Jurkat, Clone E6-1 (cell line): ENCODE results near the gene ATL3. TPM values are rescaled to one million over a fixed set of nuclear protein-coding genes. Genes with fewer than 3 reads are reported as not detected.
"Not testable (repeated sequence)": the region's sequence is repeated elsewhere in the genome, so short reads cannot be mapped to it uniquely, and the experiment has no call there.

Experiments used
- DNase-seq: peaks from one replicate; pipeline ENCODE4 v3.0.0-alpha.2; 2011; ENCODE audit warnings: low read depth, low spot score
- H3K4me3 ChIP-seq: 2 replicates; pipeline ENCODE4 v1.5.1; 2011; ENCODE audit warnings: mild to moderate bottlenecking, low read length, control low read depth, moderate library complexity
- polyA plus RNA-seq: library from polyadenylated mRNA; unstranded; fragments of >200 nt; gene quantifications from one replicate; pipeline ENCODE4 v1.2.1, GENCODE V29; 2012; ENCODE audit warnings: missing spikeins; ENCODE audit not compliant: insufficient read length, insufficient read depth

ATL3 gene, protein sequence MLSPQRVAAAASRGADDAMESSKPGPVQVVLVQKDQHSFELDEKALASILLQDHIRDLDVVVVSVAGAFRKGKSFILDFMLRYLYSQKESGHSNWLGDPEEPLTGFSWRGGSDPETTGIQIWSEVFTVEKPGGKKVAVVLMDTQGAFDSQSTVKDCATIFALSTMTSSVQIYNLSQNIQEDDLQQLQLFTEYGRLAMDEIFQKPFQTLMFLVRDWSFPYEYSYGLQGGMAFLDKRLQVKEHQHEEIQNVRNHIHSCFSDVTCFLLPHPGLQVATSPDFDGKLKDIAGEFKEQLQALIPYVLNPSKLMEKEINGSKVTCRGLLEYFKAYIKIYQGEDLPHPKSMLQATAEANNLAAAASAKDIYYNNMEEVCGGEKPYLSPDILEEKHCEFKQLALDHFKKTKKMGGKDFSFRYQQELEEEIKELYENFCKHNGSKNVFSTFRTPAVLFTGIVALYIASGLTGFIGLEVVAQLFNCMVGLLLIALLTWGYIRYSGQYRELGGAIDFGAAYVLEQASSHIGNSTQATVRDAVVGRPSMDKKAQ
- 20.6 TPM for polyA plus RNA-seq

DNA sequence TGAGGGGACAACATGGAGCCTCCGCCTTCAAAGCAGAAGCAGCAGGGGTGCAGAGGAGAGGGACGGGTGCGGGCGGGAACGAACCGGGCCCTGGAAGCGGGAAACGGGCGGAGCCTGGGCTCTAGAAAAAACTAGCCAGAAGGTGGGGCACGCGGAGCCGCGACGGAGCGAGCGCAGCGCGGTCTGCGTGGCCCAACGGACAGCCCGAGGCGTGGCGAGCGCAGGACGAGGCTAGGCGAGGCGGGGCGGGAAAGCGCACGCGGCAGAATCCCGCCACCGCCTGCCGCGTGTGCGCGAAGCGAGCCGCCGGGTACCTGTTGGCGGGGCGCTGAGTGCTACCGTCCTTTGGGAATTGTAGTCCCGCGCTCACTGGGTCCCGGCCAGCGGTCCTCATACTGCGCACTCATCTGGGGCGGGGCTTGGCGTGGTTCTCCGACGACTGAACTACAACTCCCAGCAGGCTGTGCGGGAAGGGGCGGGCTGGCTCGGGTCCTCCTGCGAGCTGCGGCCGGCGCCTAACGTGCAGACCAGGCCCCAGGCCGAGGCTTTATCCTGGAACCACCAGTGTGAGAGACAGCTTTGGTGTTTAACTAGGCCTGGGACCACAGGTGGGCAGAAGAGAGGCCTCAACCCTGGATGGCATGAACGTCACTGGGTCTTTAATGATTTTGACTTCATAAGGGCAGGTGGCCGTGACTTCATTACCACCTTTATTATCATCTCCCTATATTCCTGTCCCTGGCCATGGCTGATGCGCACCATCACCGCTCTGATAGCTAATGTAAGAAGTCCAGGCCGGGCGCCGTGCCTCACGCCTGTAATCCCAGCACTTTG lies at the start of gene ATL3:
Gene ATL3 (minus strand): TSS at position 55 of the 834 bp plus-strand sequence. CDS start 41 bp downstream, at position 14.
- peak; percentile 93 for DNase-seq
- peak within 1 kb of the TSS; percentile 65 for H3K4me3 ChIP-seq

DNA sequence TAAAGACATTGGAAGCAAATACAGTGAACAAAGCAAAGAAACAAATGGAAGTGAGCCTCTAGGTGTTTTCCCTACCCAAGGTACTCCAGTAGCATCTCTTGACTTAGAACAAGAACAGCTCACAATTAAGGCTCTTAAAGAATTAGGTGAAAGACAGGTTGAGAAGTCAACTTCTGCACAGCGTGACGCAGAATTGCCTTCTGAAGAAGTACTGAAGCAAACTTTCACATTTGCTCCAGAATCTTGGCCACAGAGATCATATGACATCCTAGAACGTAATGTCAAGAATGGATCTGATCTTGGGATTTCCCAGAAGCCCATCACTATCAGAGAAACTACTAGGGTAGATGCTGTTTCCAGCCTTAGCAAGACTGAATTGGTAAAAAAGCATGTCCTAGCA lies 49.4 kb upstream of the ATL3 start:
- no peak overlapping the region for H3K4me3 ChIP-seq
- no peak for DNase-seq

DNA sequence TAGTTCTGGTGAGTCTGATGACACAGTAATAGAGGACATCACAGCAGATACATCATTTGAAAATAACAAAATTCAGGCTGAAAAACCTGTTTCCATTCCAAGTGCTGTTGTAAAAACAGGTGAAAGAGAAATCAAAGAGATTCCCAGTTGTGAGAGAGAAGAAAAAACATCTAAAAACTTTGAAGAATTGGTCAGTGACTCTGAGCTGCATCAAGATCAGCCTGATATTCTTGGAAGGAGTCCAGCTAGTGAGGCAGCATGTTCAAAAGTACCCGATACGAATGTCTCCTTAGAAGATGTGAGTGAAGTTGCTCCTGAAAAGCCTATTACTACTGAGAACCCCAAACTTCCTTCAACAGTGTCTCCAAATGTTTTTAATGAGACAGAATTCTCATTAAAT lies 48.8 kb upstream of the ATL3 start:
- no peak for DNase-seq

DNA sequence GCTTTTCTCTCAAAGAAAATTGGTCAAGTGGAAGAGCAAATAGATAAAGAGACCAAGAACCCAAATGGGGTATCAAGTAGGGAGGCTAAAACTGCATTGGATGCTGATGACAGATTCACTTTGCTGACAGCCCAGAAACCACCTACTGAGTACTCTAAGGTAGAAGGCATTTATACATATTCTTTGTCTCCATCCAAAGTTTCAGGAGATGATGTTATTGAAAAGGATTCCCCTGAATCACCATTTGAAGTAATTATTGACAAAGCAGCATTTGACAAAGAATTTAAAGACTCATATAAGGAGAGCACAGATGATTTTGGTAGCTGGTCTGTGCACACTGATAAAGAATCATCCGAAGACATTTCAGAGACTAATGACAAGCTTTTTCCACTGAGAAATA lies 47.8 kb upstream of the ATL3 start:
- H3K4me3 ChIP-seq = no peak overlapping the region
- no peak for DNase-seq

More for the DNA sequence above, 48.8 kb upstream of the ATL3 start:
- H3K4me3 ChIP-seq = no peak overlapping the region

DNA sequence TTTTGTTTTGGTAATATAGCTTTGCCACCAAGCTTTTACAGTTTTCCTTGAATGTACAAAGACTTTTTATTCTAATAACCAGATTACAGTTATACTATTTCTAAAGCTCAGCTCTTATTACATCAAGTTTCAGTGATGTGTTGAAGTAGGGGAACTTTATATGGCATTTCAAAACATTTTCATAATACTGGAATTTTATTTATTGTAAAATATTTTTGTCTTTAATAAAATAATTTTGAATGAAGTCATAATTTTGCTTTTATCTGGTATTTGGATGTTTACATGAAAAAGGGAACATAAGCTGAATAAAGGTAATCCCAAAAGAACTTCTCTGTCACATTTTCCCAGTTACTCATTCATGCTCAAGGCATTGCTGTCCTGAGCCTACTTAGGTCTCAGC lies 44.9 kb upstream of the ATL3 start:
- no peak for DNase-seq
- H3K4me3 ChIP-seq = no peak overlapping the region

DNA sequence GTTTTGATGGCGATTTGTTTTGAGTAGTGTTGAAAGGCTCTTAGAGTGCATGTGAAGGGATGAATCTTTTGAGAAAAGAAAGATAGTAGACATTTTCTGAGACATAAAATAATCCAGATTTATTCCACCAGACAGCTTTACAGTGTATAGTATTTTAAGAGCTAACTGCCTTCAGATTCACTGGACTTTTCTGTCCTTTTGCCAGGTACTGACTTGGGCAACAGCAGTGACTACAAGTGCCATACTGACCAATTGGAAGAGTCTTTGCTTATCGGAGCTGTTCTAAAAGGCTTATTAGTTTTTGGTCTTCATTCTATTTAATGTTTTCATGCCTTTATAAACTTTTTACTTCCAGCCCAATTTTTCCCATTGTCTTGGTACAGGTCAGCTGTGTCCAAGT lies 42.6 kb upstream of the ATL3 start:
- no peak for DNase-seq
- H3K4me3 ChIP-seq = no peak overlapping the region

DNA sequence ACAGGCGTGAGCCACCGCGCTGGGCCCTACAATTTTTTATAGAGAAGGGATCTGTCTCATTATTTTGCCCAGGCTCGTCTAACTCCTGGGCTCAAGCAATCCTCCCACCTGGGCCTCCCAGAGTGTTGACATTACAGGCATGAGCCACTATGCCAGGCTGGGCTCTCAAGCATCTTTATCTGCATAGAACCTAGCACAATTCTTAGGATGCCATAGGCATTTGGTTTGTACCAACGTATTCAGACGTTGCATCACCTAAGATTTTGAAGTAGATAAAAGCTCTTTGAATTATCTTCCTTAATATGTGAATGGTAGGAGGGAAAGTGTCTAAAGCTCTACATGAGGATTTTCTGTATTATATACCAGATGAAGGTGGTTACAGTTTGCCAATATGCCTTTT lies 40.7 kb upstream of the ATL3 start:
- DNase-seq = no peak
- H3K4me3 ChIP-seq = no peak overlapping the region

DNA sequence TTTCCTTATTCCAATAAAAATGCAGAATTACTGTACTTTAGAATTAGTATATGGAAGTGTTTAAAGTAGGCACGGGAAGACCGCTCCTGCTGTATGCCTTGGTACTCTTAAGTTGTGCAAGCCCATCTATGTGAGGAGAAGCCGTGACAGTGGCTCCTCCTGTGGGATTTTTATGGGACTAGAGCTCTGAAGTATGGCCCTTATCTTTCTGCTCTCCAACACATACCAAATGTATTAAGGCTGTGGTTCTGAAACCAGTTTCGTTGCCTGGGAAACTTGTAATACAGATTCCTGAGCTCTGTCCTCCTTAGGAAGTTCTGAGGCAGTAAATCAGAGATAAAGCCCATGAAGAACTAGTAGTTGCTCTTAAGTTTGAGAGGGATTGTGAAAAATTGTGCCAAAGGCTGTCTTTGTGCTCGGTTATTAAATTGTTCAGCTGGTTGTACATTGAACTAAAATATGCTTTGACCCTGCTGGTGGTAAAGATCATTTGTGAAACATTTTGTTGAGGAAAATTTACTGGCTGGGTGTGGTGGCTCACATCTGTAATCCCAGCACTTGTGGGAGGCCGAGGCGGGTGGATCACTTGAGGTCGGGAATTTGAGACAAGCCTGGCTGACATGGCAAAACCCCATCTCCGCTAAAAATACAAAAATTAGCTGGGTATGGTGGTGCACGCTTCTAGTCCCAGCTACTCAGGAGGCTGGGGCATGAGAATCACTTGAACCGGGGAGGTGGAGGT lies 39.5 kb upstream of the ATL3 start:
- no peak for DNase-seq
- H3K4me3 ChIP-seq = no peak overlapping the region

DNA sequence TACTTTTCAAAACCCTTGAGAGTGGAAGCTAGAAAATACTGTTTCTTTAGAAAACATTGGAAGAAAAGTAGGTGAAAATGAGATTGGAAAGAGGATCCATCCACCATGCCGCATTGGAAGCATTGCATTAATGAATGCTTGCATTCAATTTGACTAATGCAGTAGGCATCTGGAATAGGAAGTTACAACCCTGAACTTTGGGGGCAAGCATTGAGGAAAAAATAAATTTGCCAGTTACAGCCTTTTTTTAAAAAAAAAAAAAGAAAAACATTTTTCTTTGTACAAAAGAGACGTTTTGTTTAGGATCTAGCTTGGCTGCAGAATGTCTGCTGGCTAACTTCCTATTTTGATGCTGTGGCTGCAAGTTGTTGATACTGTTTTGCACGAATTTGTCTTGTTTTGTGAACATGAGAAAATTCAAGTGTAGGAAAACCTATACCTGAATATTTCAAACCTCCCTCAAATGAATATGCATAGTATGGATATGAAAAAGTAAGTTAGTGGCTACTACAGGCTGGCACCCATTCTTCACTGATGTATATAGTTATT lies 38.2 kb upstream of the ATL3 start:
- no peak for DNase-seq
- no peak overlapping the region for H3K4me3 ChIP-seq

DNA sequence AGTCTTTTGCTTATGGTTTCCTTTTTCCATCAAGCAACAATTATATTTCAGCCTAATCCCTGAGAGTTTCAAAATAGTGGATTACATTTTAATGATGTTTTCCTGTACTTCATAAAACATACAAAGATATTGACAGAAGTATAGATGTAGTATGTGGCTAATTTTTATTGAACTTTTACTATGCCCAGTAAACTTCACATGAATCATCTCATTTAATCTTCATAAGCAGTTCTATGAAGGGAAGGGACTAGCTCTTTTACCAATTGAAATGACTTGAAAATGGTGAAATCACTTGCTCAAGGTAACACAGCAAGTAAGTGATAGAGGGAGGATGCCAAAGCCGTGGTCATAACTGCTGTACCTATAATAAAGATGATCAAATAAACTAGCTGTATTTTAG lies 37.6 kb upstream of the ATL3 start:
- H3K4me3 ChIP-seq = no peak overlapping the region
- DNase-seq = no peak

DNA sequence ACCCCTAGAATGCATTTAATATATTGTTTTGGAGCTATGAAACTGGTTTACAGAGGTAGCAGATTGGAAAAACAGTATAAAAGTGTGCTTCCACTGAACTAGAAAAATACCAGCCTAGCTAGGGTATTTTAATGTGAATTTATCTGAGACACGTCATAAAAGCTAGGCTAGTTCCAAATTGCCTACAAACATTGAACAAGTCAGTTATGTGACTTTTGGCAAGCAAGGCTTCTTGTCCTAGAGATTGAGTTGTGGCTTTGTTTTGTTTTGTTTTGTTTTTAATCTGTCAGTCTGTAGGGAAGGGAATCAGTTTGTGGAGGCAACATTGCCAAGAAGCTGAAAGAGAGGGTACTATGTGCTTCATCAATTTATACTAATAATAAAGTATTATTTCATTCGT lies 34.4 kb upstream of the ATL3 start:
- DNase-seq = no peak
- H3K4me3 ChIP-seq = no peak overlapping the region

DNA sequence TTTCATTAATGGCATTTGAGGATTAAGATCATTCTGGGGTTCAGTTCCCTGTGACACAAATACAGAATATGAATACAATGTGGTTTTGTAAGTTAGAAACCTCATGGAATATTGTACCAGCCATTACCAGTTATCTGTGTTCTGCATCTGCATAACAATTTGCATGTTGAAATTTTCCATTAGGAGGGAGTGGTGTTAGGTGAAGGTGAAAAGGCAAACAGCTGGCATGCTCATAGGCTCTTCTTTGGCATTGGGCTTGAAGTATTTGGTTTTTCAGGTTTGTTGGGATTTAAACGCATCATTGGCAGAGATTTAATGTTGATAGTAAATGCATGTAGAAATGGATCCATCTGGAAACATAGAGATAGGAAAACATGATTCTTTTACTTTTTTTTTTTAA lies 28.7 kb upstream of the ATL3 start:
- H3K4me3 ChIP-seq = no peak overlapping the region
- DNase-seq = no peak

DNA sequence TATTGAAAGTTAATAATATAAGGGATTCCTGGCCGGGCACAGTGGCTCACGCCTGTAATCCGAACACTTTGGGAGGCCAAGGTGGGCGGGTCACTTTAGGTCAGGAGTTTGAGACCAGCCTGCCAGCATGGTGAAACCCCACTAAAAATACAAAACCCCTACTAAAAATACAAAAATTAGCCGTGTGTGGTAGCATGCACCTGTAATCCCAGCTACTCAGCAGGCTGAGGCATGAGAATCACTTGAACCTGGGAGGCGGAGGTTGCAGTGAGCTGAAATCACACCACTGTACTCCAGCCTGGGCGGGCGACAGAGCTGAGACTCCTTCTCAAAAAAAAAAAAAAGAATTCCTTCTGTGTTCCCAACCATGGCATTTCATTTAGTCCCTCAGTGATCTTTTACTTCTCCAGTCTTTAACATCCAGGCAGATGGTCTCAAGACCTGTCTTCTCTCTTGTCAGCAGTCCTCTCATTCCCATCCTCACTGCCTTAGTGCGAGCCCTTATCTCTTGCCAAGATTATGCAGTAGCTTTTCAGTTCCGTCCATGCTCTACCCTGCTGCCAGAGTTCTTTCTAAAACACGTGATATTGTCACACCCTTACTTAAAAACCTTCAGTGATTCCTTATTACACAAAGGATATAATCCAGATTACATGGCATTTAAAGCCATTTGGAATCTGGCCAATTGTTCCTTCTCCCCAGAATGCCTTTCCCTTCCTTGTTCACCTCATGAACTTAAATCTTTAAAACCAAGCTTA lies 28.0 kb upstream of the ATL3 start:
- no peak overlapping the region for H3K4me3 ChIP-seq
- DNase-seq = no peak

DNA sequence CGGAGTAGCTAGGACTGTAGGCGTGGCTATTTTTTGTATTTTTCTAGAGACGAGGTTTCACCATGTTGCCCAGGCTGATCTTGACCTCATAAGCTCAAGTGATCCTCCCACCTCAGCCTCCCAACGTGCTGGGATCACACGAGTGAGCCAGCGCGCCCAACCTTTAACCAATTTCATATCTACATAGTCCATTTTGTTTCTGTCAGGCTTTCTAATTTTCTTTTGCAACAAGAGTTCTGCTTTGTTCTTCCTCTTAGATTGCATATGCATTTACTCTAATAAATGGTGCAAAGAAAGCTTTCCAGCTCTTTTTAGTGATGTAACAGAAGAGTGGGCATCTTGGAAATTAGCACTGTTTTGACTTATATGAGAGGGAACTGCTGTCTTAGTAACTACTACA lies 23.4 kb upstream of the ATL3 start:
- H3K4me3 ChIP-seq = no peak overlapping the region
- DNase-seq = no peak

DNA sequence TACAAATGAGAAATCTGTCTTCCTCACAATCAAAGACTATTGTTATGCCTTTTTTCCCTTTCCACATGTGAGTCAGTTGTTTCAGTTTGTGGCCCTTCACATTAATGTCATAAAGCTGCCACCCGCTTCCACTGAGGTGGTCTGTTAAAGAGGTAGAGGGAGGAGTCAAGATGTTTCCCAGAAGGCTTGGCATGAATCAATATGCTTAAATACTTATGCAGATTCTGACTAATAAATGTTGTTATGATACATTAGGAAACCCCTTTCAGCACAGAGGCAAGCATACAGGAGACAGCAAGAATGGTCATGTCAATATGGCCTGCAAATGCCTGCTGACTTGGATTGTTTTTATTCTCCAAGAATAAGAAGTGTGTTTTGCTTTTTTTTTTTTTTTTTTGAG lies 16.7 kb upstream of the ATL3 start:
- H3K4me3 ChIP-seq = no peak overlapping the region
- no peak for DNase-seq

DNA sequence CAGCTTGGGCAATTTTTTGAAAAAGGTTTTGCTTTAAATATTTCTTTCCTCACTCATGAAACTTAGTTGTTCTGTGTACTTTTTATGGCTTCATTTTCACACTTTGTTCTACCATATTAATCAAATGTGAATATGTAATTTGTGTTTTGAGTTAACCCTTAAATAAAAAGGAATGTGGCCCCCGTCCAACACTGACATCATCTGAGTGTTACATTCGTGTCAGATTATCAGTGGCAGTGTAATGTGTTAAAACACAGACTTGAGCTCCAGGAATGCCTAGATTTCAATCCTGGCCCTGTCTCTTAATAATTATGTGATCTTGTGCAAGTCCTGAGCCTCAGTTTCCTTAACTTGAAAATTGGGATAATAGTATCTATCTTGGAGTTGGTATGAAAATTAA lies 15.8 kb upstream of the ATL3 start:
- no peak overlapping the region for H3K4me3 ChIP-seq

DNA sequence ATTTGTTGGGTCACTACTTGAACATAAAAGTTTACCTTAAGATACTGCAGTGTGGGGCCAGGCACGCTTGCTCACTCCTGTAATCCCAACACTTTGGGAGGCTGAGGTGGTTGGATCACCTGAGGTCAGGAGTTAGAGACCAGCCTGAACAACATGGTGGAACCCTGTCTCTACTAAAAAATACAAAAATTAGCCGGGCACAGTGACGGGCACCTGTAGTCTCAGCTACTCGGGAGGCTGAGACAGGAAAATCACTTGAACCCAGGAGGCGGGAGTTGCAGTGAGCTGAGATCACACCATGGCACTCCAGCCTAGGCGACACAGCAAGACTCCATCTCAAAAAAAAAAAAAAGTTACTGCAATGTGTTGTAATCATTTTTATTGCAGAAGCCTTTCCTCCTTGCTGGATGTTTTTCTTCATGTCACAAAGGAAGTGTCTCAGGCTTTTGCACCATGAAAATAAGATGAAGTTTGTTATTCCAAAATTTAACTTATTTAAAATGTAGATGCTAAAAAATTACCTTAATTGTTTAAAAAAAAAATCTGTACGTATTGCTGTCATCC lies 14.1 kb upstream of the ATL3 start:
- not testable (repeated sequence) for H3K4me3 ChIP-seq, DNase-seq

More for the DNA sequence above, 15.8 kb upstream of the ATL3 start:
- DNase-seq = no peak
